Liver (tissue), 9 donors: Measurements from ENCODE around the gene ENAH. TPM values are rescaled to one million over a fixed set of nuclear protein-coding genes. Genes with fewer than 3 reads are reported as not detected.

Source experiments
- DNase-seq: peaks from one replicate; pipeline ENCODE4 v3.0.0-alpha.2; 2017; ENCODE audit warnings: low spot score
- H3K27ac ChIP-seq, 2 donors: one replicate each; pipeline ENCODE4 v1.7.0; 2013; ENCODE audit warnings: inconsistent platforms in 2 of 2, low read length in 2 of 2, control low read depth in 1 of 2, low read depth in 1 of 2, mild to moderate bottlenecking in 1 of 2
- H3K27me3 ChIP-seq, 4 donors: one replicate each; pipeline versions ENCODE4 v1.6.1 to v1.7.0; 2013; ENCODE audit warnings: low read length in 3 of 4, inconsistent platforms in 1 of 4, mild to moderate bottlenecking in 1 of 4, moderate library complexity in 1 of 4; ENCODE audit not compliant: control insufficient read depth in 4 of 4, insufficient read depth in 4 of 4
- H3K36me3 ChIP-seq, 4 donors: one replicate each; pipeline versions ENCODE4 v1.6.1 to v1.7.0; 2013; ENCODE audit warnings: low read length in 3 of 4, mild to moderate bottlenecking in 3 of 4, low read depth in 1 of 4, moderate library complexity in 1 of 4; ENCODE audit not compliant: control insufficient read depth in 4 of 4, insufficient read depth in 3 of 4
- H3K4me1 ChIP-seq, 4 donors: one replicate each; pipeline versions ENCODE4 v1.6.1 to v1.7.0; 2013; ENCODE audit warnings: low read length in 3 of 4, mild to moderate bottlenecking in 3 of 4, moderate library complexity in 1 of 4; ENCODE audit not compliant: control insufficient read depth in 4 of 4, insufficient read depth in 4 of 4
- H3K4me3 ChIP-seq, 3 donors: one replicate each; pipeline versions ENCODE4 v1.6.1 to v1.7.0; 2013; ENCODE audit warnings: low read length in 3 of 3, control low read depth in 1 of 3, low read depth in 1 of 3, mild to moderate bottlenecking in 1 of 3
- H3K9ac ChIP-seq, 2 donors: one replicate each; pipeline ENCODE4 v1.7.0; 2013; ENCODE audit warnings: low read length in 2 of 2, mild to moderate bottlenecking in 2 of 2, moderate library complexity in 2 of 2, control low read depth in 1 of 2, low read depth in 1 of 2
- H3K9me3 ChIP-seq, 4 donors: one replicate each; pipeline versions ENCODE4 v1.6.1 to v1.7.0; 2013; ENCODE audit warnings: low read length in 3 of 4; ENCODE audit not compliant: control insufficient read depth in 4 of 4
- CTCF ChIP-seq: fragments of 150-350 bp; IDR thresholded peaks from 2 replicates; pipeline ENCODE4 v1.5.1; 2017; ENCODE audit warnings: improper control_type of control experiment, low read depth, low read length; ENCODE audit not compliant: missing input control
- EGR1 ChIP-seq, 2 donors: IDR thresholded peaks; 2 replicates each; pipeline ENCODE4 v1.6.1; 2016 to 2018; ENCODE audit warnings: antibody characterized with exemption in 2 of 2, low read depth in 2 of 2
- FOXA1 ChIP-seq: IDR thresholded peaks from 2 replicates; pipeline ENCODE4 v1.6.1; 2016; ENCODE audit warnings: antibody characterized with exemption
- FOXA2 ChIP-seq: IDR thresholded peaks from 2 replicates; pipeline ENCODE4 v1.6.1; 2016; ENCODE audit warnings: antibody characterized with exemption
- HNF4G ChIP-seq: IDR thresholded peaks from 2 replicates; pipeline ENCODE4 v1.6.1; 2016; ENCODE audit warnings: antibody characterized with exemption
- JUND ChIP-seq, 2 donors: IDR thresholded peaks; 2 replicates each; pipeline ENCODE4 v1.6.1; 2016; ENCODE audit warnings: antibody characterized with exemption in 2 of 2
- MAX ChIP-seq: IDR thresholded peaks from 2 replicates; pipeline ENCODE4 v1.6.1; 2016; ENCODE audit warnings: antibody characterized with exemption
- RAD21 ChIP-seq, 2 donors: IDR thresholded peaks; 2 replicates each; pipeline ENCODE4 v1.6.1; 2016; ENCODE audit warnings: antibody characterized with exemption in 2 of 2, mild to moderate bottlenecking in 2 of 2
- REST ChIP-seq: IDR thresholded peaks from 2 replicates; pipeline ENCODE4 v1.6.1; 2016; ENCODE audit warnings: antibody characterized with exemption, mild to moderate bottlenecking
- RXRA ChIP-seq, 2 donors: IDR thresholded peaks; 2 replicates each; pipeline ENCODE4 v1.6.1; 2017 to 2018; ENCODE audit warnings: antibody characterized with exemption in 2 of 2, mild to moderate bottlenecking in 1 of 2
- SP1 ChIP-seq: IDR thresholded peaks from 2 replicates; pipeline ENCODE4 v1.6.1; 2018; ENCODE audit warnings: antibody characterized with exemption, mild to moderate bottlenecking
- TAF1 ChIP-seq: conservative IDR thresholded peaks from 2 replicates; pipeline ENCODE4 v1.6.1; 2016; ENCODE audit warnings: antibody characterized with exemption, mild to moderate bottlenecking
- ZBTB33 ChIP-seq: IDR thresholded peaks from 2 replicates; pipeline ENCODE4 v1.6.1; 2016; ENCODE audit warnings: antibody characterized with exemption
- polyA plus RNA-seq, 2 donors: library from polyadenylated mRNA; stranded (reverse) in 1 of 2; unstranded in 1 of 2; fragments of 200-250 nt in 1 of 2; fragments of >200 nt in 1 of 2; fragmentation: Nextera tagmentation in 1 of 2; extraction: Ambion mirVana in 1 of 2; gene quantifications; one replicate each; pipeline versions ENCODE4 v1.2.1 to v1.2.3, GENCODE V29; 2013 to 2015
- total RNA-seq, 2 donors: library from RNA; depleted of rRNA; stranded (reverse); fragments of >200 nt; gene quantifications; one replicate each; pipeline ENCODE4 v1.2.3, GENCODE V29; 2014
- donor health status: healthy.
- donor health status: healthy.
- donor health status: healthy.
- donor health status: healthy.
- donor health status: healthy.

ENAH gene
- total and polyA plus RNA-seq, 4 donors, result 2.8 to 8.4 (median 4.5) TPM

GRCh38 chr1:225544263-225544662 is 108.7 kb downstream of the ENAH start (continued):
- TF ChIP-seq MAX, result no peak
- TF ChIP-seq FOXA2, result no peak
- TF ChIP-seq RAD21 (IDR thresholded peaks at IDR 0.05), result no peak
- no peak for TF ChIP-seq REST
- no peak for TF ChIP-seq JUND (IDR thresholded peaks at IDR 0.05)

GRCh38 chr1:225543350-225543749 is 109.6 kb downstream of the ENAH start:
- TF ChIP-seq TAF1 (no peak), RXRA (IDR thresholded peaks at IDR 0.05) (no peak), RAD21 (IDR thresholded peaks at IDR 0.05) (no peak), CTCF (no peak), EGR1 (IDR thresholded peaks at IDR 0.05; ENCODE audit: low read depth in 2 of 2) (no peak), MAX (no peak), FOXA2 (no peak), HNF4G (no peak), SP1 (no peak), FOXA1 (no peak), ZBTB33 (no peak), REST (no peak), JUND (IDR thresholded peaks at IDR 0.05) (no peak)
- Histone ChIP-seq H3K9me3 (no peaks in the 10 kb centered on the region), H3K27ac (no peak overlapping the region), H3K36me3 (no peaks in the 10 kb centered on the region), H3K4me3 (no peak overlapping the region), H3K4me1 (peaks cover 0 to 1% (median 0%) of the 10 kb centered on the region in 4 donors), H3K9ac (no peak overlapping the region), H3K27me3 (no peaks in the 10 kb centered on the region)
- DNase-seq, result no peak
